RWPE2 (cell line): ENCODE results near the gene CBX8.

ENCODE experiments used
- ATAC-seq: fragments of 200-7000 bp; cut with Tn5 transposase; 3 replicates; pipeline ENCODE4 v1.9.1; 2021; ENCODE audit warnings: low read depth
- DNase-seq: peaks from one replicate; pipeline ENCODE4 v3.0.0-alpha.2; 2020; ENCODE audit warnings: low spot score
- H3K27ac ChIP-seq: fragments of 450-650 bp; 2 replicates; pipeline ENCODE4 v1.5.1; 2017; ENCODE audit warnings: mild to moderate bottlenecking; ENCODE audit not compliant: poor library complexity, severe bottlenecking
- H3K27me3 ChIP-seq: fragments of 250-450 bp; sonication (Bioruptor Pico); 2 replicates; pipeline ENCODE4 v1.5.1; 2021; ENCODE audit warnings: mild to moderate bottlenecking, moderate library complexity; ENCODE audit not compliant: insufficient read depth, poor library complexity, severe bottlenecking
- H3K36me3 ChIP-seq: fragments of 250-450 bp; sonication (Bioruptor Pico); 2 replicates; pipeline ENCODE4 v1.5.1; 2020; ENCODE audit warnings: low read depth, mild to moderate bottlenecking, moderate library complexity
- H3K4me1 ChIP-seq: fragments of 250-450 bp; sonication (Bioruptor Pico); 2 replicates; pipeline ENCODE4 v1.5.1; 2021; ENCODE audit warnings: mild to moderate bottlenecking, moderate library complexity; ENCODE audit not compliant: insufficient read depth, poor library complexity, severe bottlenecking
- H3K4me3 ChIP-seq: fragments of 250-450 bp; sonication (Bioruptor Pico); 2 replicates; pipeline ENCODE4 v1.5.1; 2021; ENCODE audit warnings: mild to moderate bottlenecking, moderate library complexity; ENCODE audit not compliant: severe bottlenecking
- H3K9me3 ChIP-seq: fragments of 250-450 bp; sonication (Bioruptor Pico); 2 replicates; pipeline ENCODE4 v1.5.1; 2021; ENCODE audit warnings: mild to moderate bottlenecking, moderate library complexity; ENCODE audit not compliant: severe bottlenecking
- TF ChIP-seq, protein P1 (sequence below): fragments of 450-650 bp; IDR thresholded peaks from one replicate; pipeline ENCODE4 v1.5.1; 2017; ENCODE audit warnings: mild to moderate bottlenecking, moderate library complexity; ENCODE audit not compliant: poor library complexity, severe bottlenecking

CBX8 gene

DNA sequence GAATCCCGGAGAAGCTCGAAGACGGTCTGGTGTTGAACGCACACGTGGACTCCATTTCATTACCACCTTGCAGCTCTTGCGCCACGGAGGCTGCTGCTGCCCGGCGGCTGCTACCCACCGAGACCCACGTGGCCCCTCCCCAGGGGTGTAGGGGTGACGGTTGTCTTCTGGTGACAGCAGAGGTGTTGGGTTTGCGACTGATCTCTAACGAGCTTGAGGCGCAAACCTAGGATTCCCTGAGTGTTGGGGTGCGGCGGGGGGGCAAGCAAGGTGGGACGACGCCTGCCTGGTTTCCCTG, 44.1 kb upstream of the CBX8 start:
- no peak for DNase-seq
- TF ChIP-seq, protein P1, sequence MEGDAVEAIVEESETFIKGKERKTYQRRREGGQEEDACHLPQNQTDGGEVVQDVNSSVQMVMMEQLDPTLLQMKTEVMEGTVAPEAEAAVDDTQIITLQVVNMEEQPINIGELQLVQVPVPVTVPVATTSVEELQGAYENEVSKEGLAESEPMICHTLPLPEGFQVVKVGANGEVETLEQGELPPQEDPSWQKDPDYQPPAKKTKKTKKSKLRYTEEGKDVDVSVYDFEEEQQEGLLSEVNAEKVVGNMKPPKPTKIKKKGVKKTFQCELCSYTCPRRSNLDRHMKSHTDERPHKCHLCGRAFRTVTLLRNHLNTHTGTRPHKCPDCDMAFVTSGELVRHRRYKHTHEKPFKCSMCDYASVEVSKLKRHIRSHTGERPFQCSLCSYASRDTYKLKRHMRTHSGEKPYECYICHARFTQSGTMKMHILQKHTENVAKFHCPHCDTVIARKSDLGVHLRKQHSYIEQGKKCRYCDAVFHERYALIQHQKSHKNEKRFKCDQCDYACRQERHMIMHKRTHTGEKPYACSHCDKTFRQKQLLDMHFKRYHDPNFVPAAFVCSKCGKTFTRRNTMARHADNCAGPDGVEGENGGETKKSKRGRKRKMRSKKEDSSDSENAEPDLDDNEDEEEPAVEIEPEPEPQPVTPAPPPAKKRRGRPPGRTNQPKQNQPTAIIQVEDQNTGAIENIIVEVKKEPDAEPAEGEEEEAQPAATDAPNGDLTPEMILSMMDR = no peak
- no peaks in the 10 kb centered on the region for H3K9me3 ChIP-seq
- peaks cover 42% of the 10 kb centered on the region for H3K27me3 ChIP-seq
- no peak overlapping the region for H3K4me3 ChIP-seq
- peaks cover 22% of the 10 kb centered on the region for H3K36me3 ChIP-seq
- no peak for ATAC-seq
- peaks cover 13% of the 10 kb centered on the region for H3K4me1 ChIP-seq
- H3K27ac ChIP-seq = no peak overlapping the region

DNA sequence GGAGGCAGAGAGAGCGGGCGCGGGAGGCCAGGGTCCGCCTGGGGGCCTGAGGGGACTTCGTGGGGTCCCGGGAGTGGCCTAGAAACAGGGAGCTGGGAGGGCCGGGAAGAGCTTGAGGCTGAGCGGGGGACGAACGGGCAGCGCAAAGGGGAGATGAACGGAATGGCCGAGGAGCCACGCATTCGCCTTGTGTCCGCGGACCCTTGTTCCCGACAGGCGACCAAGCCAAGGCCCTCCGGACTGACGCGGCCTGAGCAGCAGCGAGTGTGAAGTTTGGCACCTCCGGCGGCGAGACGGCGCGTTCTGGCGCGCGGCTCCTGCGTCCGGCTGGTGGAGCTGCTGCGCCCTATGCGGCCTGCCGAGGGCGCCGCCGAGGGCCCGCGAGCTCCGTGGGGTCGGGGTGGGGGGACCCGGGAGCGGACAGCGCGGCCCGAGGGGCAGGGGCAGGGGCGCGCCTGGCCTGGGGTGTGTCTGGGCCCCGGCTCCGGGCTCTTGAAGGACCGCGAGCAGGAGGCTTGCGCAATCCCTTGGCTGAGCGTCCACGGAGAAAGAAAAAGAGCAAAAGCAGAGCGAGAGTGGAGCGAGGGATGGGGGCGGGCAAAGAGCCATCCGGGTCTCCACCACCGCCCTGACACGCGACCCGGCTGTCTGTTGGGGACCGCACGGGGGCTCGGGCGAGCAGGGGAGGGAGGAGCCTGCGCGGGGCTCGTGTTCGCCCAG, 43.6 kb upstream of the CBX8 start:
- no peak overlapping the region for H3K27ac ChIP-seq
- TF ChIP-seq, protein P1 = peak; percentile 7
- H3K27me3 ChIP-seq = peaks cover 42% of the 10 kb centered on the region
- peaks cover 13% of the 10 kb centered on the region for H3K4me1 ChIP-seq
- ATAC-seq (no peak), DNase-seq (no peak)
- no peak overlapping the region for H3K4me3 ChIP-seq
- H3K9me3 ChIP-seq = no peaks in the 10 kb centered on the region
- peaks cover 27% of the 10 kb centered on the region for H3K36me3 ChIP-seq

DNA sequence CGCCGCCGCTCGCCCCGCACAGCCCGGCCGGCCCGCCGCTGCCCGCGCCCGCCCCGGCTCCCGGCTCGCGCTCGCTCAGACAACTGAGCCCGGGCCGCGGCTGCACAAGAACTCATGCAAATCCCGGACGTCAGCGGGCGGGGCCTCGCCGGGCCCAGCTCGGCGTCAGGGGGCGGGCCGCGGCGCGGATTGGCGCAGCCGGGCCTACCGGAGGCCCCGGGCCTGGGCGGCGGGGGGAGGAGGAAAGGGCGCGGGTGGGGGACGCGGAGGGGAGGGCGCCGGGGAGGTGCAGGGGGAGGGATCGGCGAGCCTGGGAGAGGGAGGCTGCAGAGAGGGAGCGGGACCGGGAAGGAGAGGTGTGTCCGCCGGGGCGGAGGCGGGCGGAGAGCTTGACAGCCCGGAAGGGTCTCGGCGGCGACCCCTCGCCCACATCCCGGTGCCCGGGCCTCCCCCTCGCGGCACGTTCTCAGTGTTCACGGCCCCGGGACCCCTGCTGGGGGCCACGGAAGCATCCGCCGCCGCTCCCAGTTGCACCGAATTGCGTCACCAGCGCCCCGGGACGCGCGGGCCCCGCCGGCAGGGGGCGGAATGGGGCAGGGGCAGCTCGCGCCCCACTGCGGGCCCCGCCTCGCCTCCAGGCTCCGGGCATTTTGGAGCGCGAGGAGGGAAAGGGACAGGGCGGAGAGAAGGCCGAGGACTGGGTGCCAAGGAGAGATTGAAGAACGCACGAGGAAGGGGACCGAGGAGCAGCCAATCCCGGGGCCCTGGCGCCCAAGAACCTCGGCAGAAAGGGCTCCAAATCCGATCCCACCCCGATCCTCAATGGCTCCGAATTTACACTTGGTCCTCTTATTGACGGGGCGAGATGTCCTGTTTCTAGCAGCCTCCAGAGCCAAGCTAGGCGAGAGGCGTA, 42.7 kb upstream of the CBX8 start, which contains the start of gene CBX4:
Gene CBX4 (minus strand): TSS at position 85 of the 913 bp plus-strand sequence. CDS start 189 bp downstream, outside the sequence.
- peaks cover 42% of the 10 kb centered on the region for H3K27me3 ChIP-seq
- H3K27ac ChIP-seq = peak within 1 kb of the TSS; percentile 77
- H3K4me1 ChIP-seq = peaks cover 13% of the 10 kb centered on the region
- no peaks in the 10 kb centered on the region for H3K9me3 ChIP-seq
- TF ChIP-seq, protein P1 = peak; percentile 85
- H3K4me3 ChIP-seq = peak within 1 kb of the TSS; percentile 56
- peaks cover 35% of the 10 kb centered on the region for H3K36me3 ChIP-seq
- ATAC-seq = peak; percentile 58
- peak; percentile 95 for DNase-seq

DNA sequence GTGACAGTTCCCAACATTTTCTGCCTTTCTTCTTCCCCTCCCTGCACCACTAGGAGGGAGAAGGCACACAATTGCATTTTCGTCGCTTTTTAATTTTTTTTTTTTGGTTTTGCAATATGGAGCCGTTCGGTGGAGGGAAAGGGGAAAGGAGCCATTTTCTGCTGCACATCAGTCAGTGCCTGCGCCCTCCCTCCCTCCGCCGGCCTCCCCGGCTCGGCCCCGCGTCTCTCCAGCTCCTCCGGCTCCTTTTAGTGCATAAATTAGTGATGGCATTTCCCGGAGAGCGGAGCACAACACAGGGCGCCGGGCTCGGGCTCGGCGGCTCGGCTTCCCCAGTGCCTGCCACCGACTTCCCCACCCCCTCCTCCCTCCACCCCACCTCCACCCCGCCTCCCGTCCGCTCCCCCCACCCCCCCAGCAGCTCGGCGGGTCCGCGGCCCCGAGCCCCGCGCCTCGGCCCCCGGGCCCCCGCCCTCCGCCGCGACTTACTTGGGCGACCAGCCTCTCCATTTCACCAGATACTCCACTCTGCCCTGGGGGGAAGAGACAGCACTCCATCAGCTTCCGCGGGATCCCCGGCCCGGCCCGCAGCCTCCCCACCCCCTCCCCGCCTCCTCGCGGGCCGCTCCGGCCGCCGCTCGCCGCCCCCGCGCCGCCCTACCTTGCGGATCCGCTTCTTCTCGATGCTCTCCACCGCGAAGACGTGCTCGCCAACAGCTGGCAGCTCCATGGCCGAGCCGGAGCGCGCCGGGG, 41.8 kb upstream of the CBX8 start:
- Histone ChIP-seq H3K36me3 (peaks cover 41% of the 10 kb centered on the region), H3K4me1 (peaks cover 13% of the 10 kb centered on the region), H3K4me3 (peak overlapping the region; percentile 56), H3K27ac (peak overlapping the region; percentile 77), H3K27me3 (peaks cover 40% of the 10 kb centered on the region), H3K9me3 (no peaks in the 10 kb centered on the region)
- TF ChIP-seq, protein P1 = no peak
- ATAC-seq (peak; percentile 4; the same call in 1 of the 3 replicates), DNase-seq (no peak)
